HepG2 (cell line): ENCODE data around the gene APLF. TPM values are rescaled to one million over a fixed set of nuclear protein-coding genes. Genes with fewer than 3 reads are reported as not detected.

Source experiments
- ATAC-seq: fragments of 200-7000 bp; cut with Tn5 transposase; 3 replicates; pipeline ENCODE4 v1.9.1; 2020; ENCODE audit warnings: mild to moderate bottlenecking, moderate library complexity
- BruUV-seq: library from RNA; stranded (reverse); fragments of 400-500 nt; replicated peaks from 2 replicates; lab custom pipeline; 2021; lab: Mats Ljungman, UMichigan
- CTCF ChIA-PET: fragments of 300-600 bp; formaldehyde crosslinking; extraction: SDS; loops from one replicate; lab custom pipeline; 2021; ENCODE audit warnings: low total read pairs, inconsistent platforms, low intra/inter-chr PET ratio; lab: Yijun Ruan, JAX
- POLR2A ChIA-PET: fragments of 350-600 bp; sonication (Branson Sonifier 250); formaldehyde crosslinking; loops from one replicate; lab custom pipeline; 2020; ENCODE audit warnings: antibody characterized with exemption, inconsistent platforms; lab: Yijun Ruan, JAX
- DNase-seq: peaks from one replicate; pipeline ENCODE4 v3.0.0-alpha.2; 2015; ENCODE audit warnings: low spot score
- FAIRE-seq: peaks from 3 replicates; lab custom pipeline; 2011; peaks lifted over from hg19 to GRCh38; lab: Jason Lieb, UNC
- H2AFZ ChIP-seq: one replicate; pipeline ENCODE4 v1.6.1; 2011; ENCODE audit warnings: low read length, inconsistent platforms
- H3K27ac ChIP-seq: fragments of 300-600 bp; 3 replicates; pipeline ENCODE4 v1.8.0; 2011; ENCODE audit warnings: mixed run types, mild to moderate bottlenecking, mixed read lengths, low read length, inconsistent platforms; ENCODE audit not compliant: insufficient read depth; ENCODE audit errors: extremely low read length
- H3K27me3 ChIP-seq, 2 experiments: fragments of 200-600 bp in 1 of 2; 2 replicates in 1 of 2; 3 replicates in 1 of 2; pipeline versions ENCODE4 v1.6.0 to v1.8.0; 2011; ENCODE audit warnings: low read length in 2 of 2, mild to moderate bottlenecking in 2 of 2, moderate library complexity in 2 of 2, inconsistent platforms in 1 of 2; ENCODE audit not compliant: insufficient read depth in 2 of 2, control insufficient read depth in 1 of 2
- H3K36me3 ChIP-seq, 2 experiments: fragments of 200-600 bp in 1 of 2; replicated peaks in 1 of 2; 2 replicates in 1 of 2; 3 replicates in 1 of 2; pipeline versions ENCODE4 v1.5.1 to v1.8.0; 2011; ENCODE audit warnings: low read length in 2 of 2, inconsistent platforms in 1 of 2; ENCODE audit not compliant: insufficient read depth in 2 of 2, control insufficient read depth in 1 of 2
- H3K4me1 ChIP-seq: 2 replicates; pipeline ENCODE4 v1.5.1; 2012; ENCODE audit warnings: low read length, inconsistent platforms; ENCODE audit not compliant: insufficient read depth
- H3K4me2 ChIP-seq: 2 replicates; pipeline ENCODE4 v1.6.0; 2011; ENCODE audit warnings: low read depth, low read length, inconsistent platforms
- H3K4me3 ChIP-seq, 3 experiments: fragments of 200-600 bp in 1 of 3; sonication (generic), shearing (Covaris generic) in 1 of 3; replicated peaks in 1 of 3; 2 replicates each; pipeline ENCODE4 v1.5.1; 2011 to 2016; ENCODE audit warnings: low read length in 3 of 3, inconsistent platforms in 2 of 3, low read depth in 2 of 3, mild to moderate bottlenecking in 2 of 3, control low read depth in 1 of 3, mixed read lengths in 1 of 3; ENCODE audit not compliant: insufficient read depth in 1 of 3
- H3K79me2 ChIP-seq: one replicate; pipeline ENCODE4 v1.6.1; 2011; ENCODE audit warnings: low read length, inconsistent platforms; ENCODE audit not compliant: insufficient read depth
- H3K9ac ChIP-seq: 2 replicates; pipeline ENCODE4 v1.6.0; 2011; ENCODE audit warnings: mild to moderate bottlenecking, low read depth, low read length, inconsistent platforms; ENCODE audit not compliant: insufficient read depth
- H3K9me3 ChIP-seq: 2 replicates; pipeline ENCODE4 v1.5.1; 2012; ENCODE audit warnings: mild to moderate bottlenecking, low read length
- H4K20me1 ChIP-seq: 2 replicates; pipeline ENCODE4 v1.6.0; 2011; ENCODE audit warnings: inconsistent platforms, mild to moderate bottlenecking, low read length, moderate library complexity; ENCODE audit not compliant: insufficient read depth
- ARID2 ChIP-seq: sonication (generic); formaldehyde crosslinking; IDR thresholded peaks from 2 replicates; pipeline ENCODE4 v1.8.1; 2022; ENCODE audit warnings: mild to moderate bottlenecking, missing genetic modification reagents, borderline replicate concordance
- EP300 ChIP-seq, 3 experiments: sonication (generic) in 1 of 3; formaldehyde crosslinking in 1 of 3; IDR thresholded peaks; 2 replicates each; pipeline versions ENCODE4 v1.5.1 to v1.6.1; 2011 to 2020; ENCODE audit warnings: low read depth in 2 of 3, low read length in 2 of 3, borderline replicate concordance in 1 of 3, improper control_type of control experiment in 1 of 3, mild to moderate bottlenecking in 1 of 3, missing genetic modification reagents in 1 of 3, moderate library complexity in 1 of 3
- JUN ChIP-seq: sonication (generic); formaldehyde crosslinking; IDR thresholded peaks from 2 replicates; pipeline ENCODE4 v1.4.0; 2020; ENCODE audit warnings: mild to moderate bottlenecking, missing genetic modification reagents
- NBN ChIP-seq: fragments of 450-650 bp; conservative IDR thresholded peaks from 2 replicates; pipeline ENCODE4 v1.6.1; 2017
- SOX13 ChIP-seq, 3 experiments: fragments of 450-650 bp in 1 of 3; sonication (generic) in 1 of 3; formaldehyde crosslinking in 1 of 3; IDR thresholded peaks in 2 of 3; conservative IDR thresholded peaks in 1 of 3; 2 replicates each; pipeline versions ENCODE4 v1.5.0 to v1.6.1; 2016 to 2020; ENCODE audit warnings: antibody characterized with exemption in 1 of 3, mild to moderate bottlenecking in 1 of 3, missing compliant biosample characterization in 1 of 3, missing genetic modification reagents in 1 of 3, moderate library complexity in 1 of 3
- ZNF496 ChIP-seq: sonication (generic); formaldehyde crosslinking; IDR thresholded peaks from 2 replicates; pipeline ENCODE4 v1.8.1; 2023; ENCODE audit warnings: mild to moderate bottlenecking, moderate library complexity, missing genetic modification reagents; ENCODE audit not compliant: insufficient replicate concordance
- WGBS: methylation state at CpG from one replicate; pipeline ENCODE4 v1.1.6; 2017; ENCODE audit warnings: low lambda C conversion rate; 5-methylcytosine and 5-hydroxymethylcytosine counted together
- in situ Hi-C: cut with HindIII; loops from 2 replicates; pipeline ENCODE4 v1.10.0; 2017; ENCODE audit warnings: low pct_unique_long_range_greater_than_20kb; ENCODE audit not compliant: extremely low pct_ligation_motif_present
- intact Hi-C: fragments of 100-400 bp; cut with micrococcal nuclease; formaldehyde crosslinking; loops from one replicate; pipeline ENCODE4 v1.10.0; 2022; ENCODE audit not compliant: unreplicated experiment
- polyA plus RNA-seq, 8 experiments: library from polyadenylated mRNA; depleted of rRNA in 3 of 8; stranded (reverse) in 7 of 8; unstranded in 1 of 8; fragments of >200 nt; fragmentation: Illumina TruSeq in 4 of 8; extraction: Trizol in 4 of 8; gene quantifications; 2 replicates each; pipeline versions ENCODE4 v1.2.1 to v1.2.3, GENCODE V29; 2011 to 2016; ENCODE audit warnings: low read depth in 4 of 8, missing spikeins in 1 of 8, mixed read lengths in 1 of 8; ENCODE audit not compliant: insufficient read depth in 1 of 8
- total RNA-seq, 5 experiments: library from RNA; depleted of rRNA; stranded (reverse); fragments of >200 nt; fragmentation: Illumina TruSeq; extraction: Trizol; gene quantifications; 2 replicates each; pipeline ENCODE4 v1.2.3, GENCODE V29; 2016; ENCODE audit warnings: low read depth in 1 of 5
- TF ChIP-seq, protein P1 (sequence below), 2 experiments: sonication (generic) in 1 of 2; formaldehyde crosslinking in 1 of 2; IDR thresholded peaks; 2 replicates each; pipeline versions ENCODE4 v1.4.0 to v1.6.1; 2016 to 2020; ENCODE audit warnings: borderline replicate concordance in 1 of 2, low read depth in 1 of 2, mild to moderate bottlenecking in 1 of 2, missing genetic modification reagents in 1 of 2

Gene APLF
- total and polyA plus RNA-seq, 2 of the 13 experiments (the other 11 are each of a cell fraction or from before 2014, with no cell fraction given), result 0.45 to 2.2 TPM

GRCh38 chr2:68537809-68538208 lies 70.4 kb downstream of the APLF start:
- no peak for DNase-seq
- ATAC-seq, result no peak
- H2AFZ ChIP-seq, result no peak overlapping the region
- H3K4me2 ChIP-seq, result no peak overlapping the region
- FAIRE-seq, result no peak
- no peak overlapping the region for H3K27ac ChIP-seq
- H3K9me3 ChIP-seq, result no peaks in the 10 kb centered on the region
- BruUV-seq, result no TSS peak
- WGBS, result 67% methylated on average over 2 of the region's 2 CpGs
- TF ChIP-seq NBN, result no peak
- TF ChIP-seq EP300 (IDR thresholded peaks at IDR 0.05; ENCODE audit: low read depth in 2 of 2, low read length in 2 of 2), result no peak
- TF ChIP-seq EP300 (CRISPR knock-in tag; IDR thresholded peaks at IDR 0.05; ENCODE audit: borderline replicate concordance), result no peak
- TF ChIP-seq ZNF496 (CRISPR knock-in tag), result no peak
- no peak for TF ChIP-seq ARID2 (CRISPR knock-in tag)
- TF ChIP-seq, protein P1, sequence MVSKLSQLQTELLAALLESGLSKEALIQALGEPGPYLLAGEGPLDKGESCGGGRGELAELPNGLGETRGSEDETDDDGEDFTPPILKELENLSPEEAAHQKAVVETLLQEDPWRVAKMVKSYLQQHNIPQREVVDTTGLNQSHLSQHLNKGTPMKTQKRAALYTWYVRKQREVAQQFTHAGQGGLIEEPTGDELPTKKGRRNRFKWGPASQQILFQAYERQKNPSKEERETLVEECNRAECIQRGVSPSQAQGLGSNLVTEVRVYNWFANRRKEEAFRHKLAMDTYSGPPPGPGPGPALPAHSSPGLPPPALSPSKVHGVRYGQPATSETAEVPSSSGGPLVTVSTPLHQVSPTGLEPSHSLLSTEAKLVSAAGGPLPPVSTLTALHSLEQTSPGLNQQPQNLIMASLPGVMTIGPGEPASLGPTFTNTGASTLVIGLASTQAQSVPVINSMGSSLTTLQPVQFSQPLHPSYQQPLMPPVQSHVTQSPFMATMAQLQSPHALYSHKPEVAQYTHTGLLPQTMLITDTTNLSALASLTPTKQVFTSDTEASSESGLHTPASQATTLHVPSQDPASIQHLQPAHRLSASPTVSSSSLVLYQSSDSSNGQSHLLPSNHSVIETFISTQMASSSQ (IDR thresholded peaks at IDR 0.05; ENCODE audit: low read depth), result no peak
- TF ChIP-seq, protein P1 (CRISPR knock-in tag; IDR thresholded peaks at IDR 0.05; ENCODE audit: borderline replicate concordance), result no peak
- TF ChIP-seq JUN (CRISPR knock-in tag), result no peak
- TF ChIP-seq SOX13 (IDR thresholded peaks at IDR 0.05), result no peak
- no peak for TF ChIP-seq SOX13 (CRISPR knock-in tag; conservative IDR thresholded peaks at IDR 0.05 in 1 of 2, IDR thresholded peaks at IDR 0.05 in 1 of 2)
- no peaks in the 10 kb centered on the region for H4K20me1 ChIP-seq
- no peak overlapping the region for H3K4me3 ChIP-seq
- no peaks in the 10 kb centered on the region for H3K79me2 ChIP-seq
- ChIA-PET CTCF (no interaction called here), POLR2A (no interaction called here)
- no peak overlapping the region for H3K9ac ChIP-seq
- no peaks in the 10 kb centered on the region for H3K36me3 ChIP-seq
- in situ Hi-C loops (no loop called here), intact Hi-C loops (no loop called here)
- H3K27me3 ChIP-seq, result no peaks in the 10 kb centered on the region
- no peaks in the 10 kb centered on the region for H3K4me1 ChIP-seq
